IPS-18a (cell line): Measurements from ENCODE around the gene PLD5.
"Not testable (repeated sequence)": the region's sequence is repeated elsewhere in the genome, so short reads cannot be mapped to it uniquely, and the experiment has no call there.

Experiments used
- H3K27ac ChIP-seq: one replicate; pipeline ENCODE4 v1.5.1; 2013; ENCODE audit warnings: low read length
- H3K27me3 ChIP-seq: one replicate; pipeline ENCODE4 v1.6.1; 2013; ENCODE audit warnings: mild to moderate bottlenecking, low read length; ENCODE audit not compliant: control insufficient read depth, insufficient read depth
- H3K36me3 ChIP-seq: one replicate; pipeline ENCODE4 v1.6.1; 2013; ENCODE audit warnings: low read depth, low read length; ENCODE audit not compliant: control insufficient read depth
- H3K4me1 ChIP-seq: one replicate; pipeline ENCODE4 v1.6.1; 2013; ENCODE audit warnings: low read depth, low read length; ENCODE audit not compliant: control insufficient read depth
- H3K4me3 ChIP-seq: one replicate; pipeline ENCODE4 v1.5.1; 2013; ENCODE audit warnings: low read length
- H3K9ac ChIP-seq: one replicate; pipeline ENCODE4 v1.6.1; 2013; ENCODE audit warnings: mild to moderate bottlenecking, low read length, moderate library complexity
- H3K9me3 ChIP-seq: one replicate; pipeline ENCODE4 v1.6.1; 2013; ENCODE audit warnings: low read depth, low read length; ENCODE audit not compliant: control insufficient read depth

PLD5 gene

DNA sequence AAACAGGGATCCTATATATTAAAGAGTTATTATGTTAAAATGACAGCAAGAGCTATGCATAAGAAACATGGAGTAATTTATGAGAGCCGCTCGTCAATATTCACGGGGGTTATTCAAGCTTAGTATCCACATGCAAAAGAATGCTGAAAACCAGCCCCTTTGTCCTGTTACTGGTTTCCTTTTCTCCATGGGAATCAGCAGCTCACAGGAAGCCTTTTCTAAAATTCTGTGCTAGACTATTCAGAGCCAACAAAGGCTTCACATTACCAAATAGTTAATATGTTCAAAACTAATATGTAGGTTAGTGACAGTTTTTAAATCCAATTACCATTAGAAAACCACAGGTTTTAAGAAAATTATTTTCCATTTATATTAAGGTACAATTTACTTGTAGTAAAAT is 300.0 kb downstream of the PLD5 start:
- Histone ChIP-seq H3K27ac (no peak overlapping the region), H3K9me3 (no peaks in the 10 kb centered on the region), H3K4me1 (peaks cover 18% of the 10 kb centered on the region), H3K27me3 (peaks cover 9% of the 10 kb centered on the region), H3K36me3 (no peaks in the 10 kb centered on the region), H3K9ac (no peak overlapping the region), H3K4me3 (no peak overlapping the region)

GRCh38 chr1:242219905-242220304 is 304.6 kb downstream of the PLD5 start:
- Histone ChIP-seq H3K27me3 (peaks cover 51% of the 10 kb centered on the region), H3K9me3 (no peaks in the 10 kb centered on the region), H3K4me1 (peaks cover 21% of the 10 kb centered on the region), H3K36me3 (no peaks in the 10 kb centered on the region), H3K4me3 (no peak overlapping the region), H3K27ac (no peak overlapping the region), H3K9ac (no peak overlapping the region)

- Histone ChIP-seq H3K36me3 (no peaks in the 10 kb centered on the region), H3K27me3 (peaks cover 56% of the 10 kb centered on the region), H3K9ac (no peak overlapping the region), H3K4me3 (no peak overlapping the region), H3K4me1 (peaks cover 16% of the 10 kb centered on the region), H3K9me3 (no peaks in the 10 kb centered on the region), H3K27ac (no peak overlapping the region)
Observed at GRCh38 chr1:242219298-242219901, 305.1 kb downstream of the PLD5 start.

DNA sequence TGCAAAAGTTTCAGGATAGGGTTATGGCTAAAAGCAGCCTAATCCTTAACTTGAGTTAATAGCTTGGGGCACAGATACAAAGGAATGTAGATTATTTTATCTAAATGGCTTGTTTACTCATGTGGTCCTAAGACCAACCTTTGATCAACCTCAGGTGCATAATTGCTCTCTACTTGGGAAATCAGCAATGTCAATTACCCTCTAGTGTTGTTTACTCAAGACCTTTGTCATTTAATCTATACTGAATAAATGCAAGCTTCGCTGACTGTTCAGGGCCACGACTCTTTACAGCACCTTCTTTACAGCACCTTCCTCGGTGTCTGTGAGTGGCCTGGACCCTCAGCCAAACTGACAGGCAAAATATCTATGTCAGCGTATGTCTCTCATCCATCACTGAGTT is 308.1 kb downstream of the PLD5 start:
- no peak overlapping the region for H3K9ac ChIP-seq
- H3K27me3 ChIP-seq: peaks cover 76% of the 10 kb centered on the region
- H3K9me3 ChIP-seq: no peaks in the 10 kb centered on the region
- no peak overlapping the region for H3K4me3 ChIP-seq
- no peak overlapping the region for H3K27ac ChIP-seq
- H3K36me3 ChIP-seq: no peaks in the 10 kb centered on the region
- peaks cover 41% of the 10 kb centered on the region for H3K4me1 ChIP-seq

- not testable (repeated sequence) for H3K9ac ChIP-seq, H3K36me3 ChIP-seq, H3K27ac ChIP-seq, H3K9me3 ChIP-seq, H3K4me3 ChIP-seq
- Histone ChIP-seq H3K27me3 (peaks cover 85% of the 10 kb centered on the region), H3K4me1 (peaks cover 45% of the 10 kb centered on the region)
Observed at GRCh38 chr1:242214455-242214854, 310.0 kb downstream of the PLD5 start.

GRCh38 chr1:242212961-242213360 is 311.5 kb downstream of the PLD5 start:
- not testable (repeated sequence) for H3K4me3 ChIP-seq, H3K36me3 ChIP-seq, H3K27ac ChIP-seq, H3K9ac ChIP-seq, H3K9me3 ChIP-seq
- Histone ChIP-seq H3K4me1 (peaks cover 59% of the 10 kb centered on the region), H3K27me3 (peaks cover 85% of the 10 kb centered on the region)

DNA sequence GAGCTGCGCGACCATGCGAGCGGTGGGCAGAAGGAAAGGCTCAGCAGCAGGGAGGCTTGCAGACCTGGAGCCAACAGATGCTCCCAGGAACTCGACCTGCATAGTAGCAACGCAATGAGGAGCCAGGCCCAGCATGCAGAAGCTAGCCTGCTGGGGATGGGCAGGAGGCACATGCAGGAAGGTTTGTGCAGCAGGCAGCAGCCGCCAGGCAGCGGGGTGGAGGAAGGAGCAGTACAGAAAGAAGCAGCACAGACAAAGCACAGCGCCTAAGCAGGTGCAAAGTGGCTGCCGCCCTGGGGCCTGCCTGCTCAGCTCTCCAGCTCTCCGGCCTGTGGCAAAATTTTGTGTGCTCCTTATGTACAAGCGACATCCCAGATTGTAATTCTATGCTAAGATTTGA is 312.1 kb downstream of the PLD5 start:
- H3K4me1 ChIP-seq: peaks cover 60% of the 10 kb centered on the region
- no peaks in the 10 kb centered on the region for H3K36me3 ChIP-seq
- H3K27me3 ChIP-seq: peaks cover 81% of the 10 kb centered on the region
- no peak overlapping the region for H3K27ac ChIP-seq
- H3K4me3 ChIP-seq: peak overlapping the region; percentile 13
- H3K9ac ChIP-seq: no peak overlapping the region
- no peaks in the 10 kb centered on the region for H3K9me3 ChIP-seq

DNA sequence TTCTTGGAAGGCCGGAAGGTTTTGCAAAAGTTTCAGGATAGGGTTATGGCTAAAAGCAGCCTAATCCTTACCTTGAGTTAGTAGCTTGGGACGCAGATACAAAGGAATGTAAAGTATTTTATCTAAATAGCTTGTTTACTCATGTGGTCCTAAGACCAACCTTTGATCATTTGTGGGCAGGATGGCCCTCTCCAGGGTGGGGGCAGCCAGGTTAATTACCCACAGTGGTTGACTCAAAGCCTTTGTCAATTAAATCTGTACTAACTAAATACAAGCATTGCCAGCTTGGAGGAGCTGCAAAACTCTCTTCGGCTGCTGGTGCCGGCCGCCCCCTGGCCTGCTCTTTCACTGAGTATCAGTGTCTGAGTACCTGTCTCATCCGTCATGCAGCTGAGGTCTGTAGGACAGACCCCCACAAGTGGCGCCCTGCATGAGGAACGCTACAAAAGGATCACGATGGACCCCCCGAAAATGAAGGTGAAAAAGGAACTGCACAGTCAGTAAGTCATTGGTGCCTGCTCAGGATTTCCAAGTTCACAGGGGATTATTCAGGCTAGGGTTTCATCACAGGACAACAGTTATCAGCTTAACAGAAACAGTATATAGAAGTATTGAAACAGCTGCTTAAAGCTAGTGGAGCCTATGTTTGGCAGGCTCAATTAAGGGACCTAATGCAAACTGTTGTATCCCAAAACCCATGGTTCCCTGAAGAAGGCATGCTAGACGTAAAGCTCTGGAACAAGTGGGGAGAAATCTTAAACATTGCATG is 313.1 kb downstream of the PLD5 start:
- Histone ChIP-seq H3K4me3 (peak overlapping the region; percentile 13), H3K9ac (no peak overlapping the region), H3K9me3 (no peaks in the 10 kb centered on the region), H3K4me1 (peaks cover 60% of the 10 kb centered on the region), H3K36me3 (no peaks in the 10 kb centered on the region), H3K27me3 (peaks cover 71% of the 10 kb centered on the region), H3K27ac (no peak overlapping the region)

GRCh38 chr1:242210316-242210715 is 314.2 kb downstream of the PLD5 start:
- peaks cover 63% of the 10 kb centered on the region for H3K27me3 ChIP-seq
- not testable (repeated sequence) for H3K36me3 ChIP-seq, H3K27ac ChIP-seq, H3K9me3 ChIP-seq, H3K9ac ChIP-seq, H3K4me3 ChIP-seq
- peaks cover 51% of the 10 kb centered on the region for H3K4me1 ChIP-seq

GRCh38 chr1:242209063-242209462 is 315.4 kb downstream of the PLD5 start:
- Histone ChIP-seq H3K27ac (no peak overlapping the region), H3K9ac (no peak overlapping the region), H3K4me3 (no peak overlapping the region), H3K36me3 (no peaks in the 10 kb centered on the region), H3K27me3 (peaks cover 51% of the 10 kb centered on the region), H3K9me3 (no peaks in the 10 kb centered on the region), H3K4me1 (peaks cover 48% of the 10 kb centered on the region)

- H3K9ac ChIP-seq: no peak overlapping the region
- peaks cover 42% of the 10 kb centered on the region for H3K27me3 ChIP-seq
- H3K4me1 ChIP-seq: peaks cover 38% of the 10 kb centered on the region
- H3K27ac ChIP-seq: no peak overlapping the region
- no peaks in the 10 kb centered on the region for H3K36me3 ChIP-seq
- no peak overlapping the region for H3K4me3 ChIP-seq
- no peaks in the 10 kb centered on the region for H3K9me3 ChIP-seq
Observed at GRCh38 chr1:242208021-242208420, 316.5 kb downstream of the PLD5 start.

- Histone ChIP-seq H3K4me3 (no peak overlapping the region), H3K9ac (no peak overlapping the region), H3K9me3 (no peaks in the 10 kb centered on the region), H3K27me3 (peaks cover 41% of the 10 kb centered on the region), H3K4me1 (peaks cover 30% of the 10 kb centered on the region), H3K36me3 (no peaks in the 10 kb centered on the region), H3K27ac (no peak overlapping the region)
Observed at GRCh38 chr1:242206994-242207393, 317.5 kb downstream of the PLD5 start.
